H1 (cell line): ENCODE measurements around the gene GDF3.

Experiments used
- CEBPB ChIP-seq: IDR thresholded peaks from 2 replicates; pipeline ENCODE4 v1.6.1; 2012; ENCODE audit warnings: low read depth, low read length
- CHD2 ChIP-seq: IDR thresholded peaks from 2 replicates; pipeline ENCODE4 v1.6.1; 2012; ENCODE audit warnings: low read length, improper control_type of control experiment
- CTCF ChIP-seq, 3 experiments: IDR thresholded peaks; 1 replicate in 2 of 3; 2 replicates in 1 of 3; pipeline versions ENCODE4 v1.5.1 to v1.6.1; 2011; ENCODE audit warnings: low read length in 3 of 3, mild to moderate bottlenecking in 3 of 3, inconsistent platforms in 2 of 3, low read depth in 1 of 3, moderate library complexity in 1 of 3; ENCODE audit not compliant: insufficient read depth in 1 of 3; ENCODE audit errors: control extremely low read depth in 1 of 3
- E2F6 ChIP-seq: IDR thresholded peaks from 2 replicates; pipeline ENCODE4 v1.6.1; 2012; ENCODE audit warnings: inconsistent platforms
- EP300 ChIP-seq, 2 experiments: IDR thresholded peaks; 1 replicate in 1 of 2; 2 replicates in 1 of 2; pipeline ENCODE4 v1.6.1; 2011 to 2012; ENCODE audit warnings: low read depth in 2 of 2, low read length in 2 of 2, mild to moderate bottlenecking in 2 of 2, borderline replicate concordance in 1 of 2, inconsistent platforms in 1 of 2, moderate library complexity in 1 of 2
- EZH2 ChIP-seq: fragments of 200-600 bp; sonication (generic); IDR thresholded peaks from 2 replicates; pipeline ENCODE4 v1.7.1; 2012; ENCODE audit warnings: low read depth, mild to moderate bottlenecking, moderate library complexity, low read length, inconsistent platforms; ENCODE audit not compliant: severe bottlenecking
- MAX ChIP-seq: IDR thresholded peaks from 2 replicates; pipeline ENCODE4 v1.6.1; 2012; ENCODE audit warnings: inconsistent platforms
- POLR2A ChIP-seq, 2 experiments: IDR thresholded peaks; 1 replicate in 1 of 2; 2 replicates in 1 of 2; pipeline ENCODE4 v1.6.1; 2011; ENCODE audit warnings: low read depth in 2 of 2, low read length in 2 of 2, mild to moderate bottlenecking in 2 of 2; ENCODE audit errors: control extremely low read depth in 1 of 2
- RAD21 ChIP-seq, 2 experiments: IDR thresholded peaks in 1 of 2; conservative IDR thresholded peaks in 1 of 2; 2 replicates each; pipeline ENCODE4 v1.6.1; 2011; ENCODE audit warnings: low read depth in 2 of 2, low read length in 2 of 2, improper control_type of control experiment in 1 of 2, inconsistent platforms in 1 of 2, mild to moderate bottlenecking in 1 of 2, moderate library complexity in 1 of 2
- SIX5 ChIP-seq: IDR thresholded peaks from 2 replicates; pipeline ENCODE4 v1.6.1; 2011; ENCODE audit warnings: mild to moderate bottlenecking, low read depth, low read length
- TBP ChIP-seq: IDR thresholded peaks from 2 replicates; pipeline ENCODE4 v1.6.1; 2011; ENCODE audit warnings: low read depth, low read length, improper control_type of control experiment
- TEAD4 ChIP-seq: IDR thresholded peaks from 2 replicates; pipeline ENCODE4 v1.6.1; 2012; ENCODE audit warnings: low read depth, low read length, inconsistent platforms, mixed read lengths
- ZNF274 ChIP-seq: IDR thresholded peaks from 2 replicates; pipeline ENCODE4 v1.7.0; 2012; ENCODE audit warnings: low read length, borderline replicate concordance; ENCODE audit errors: extremely low read depth

- TF ChIP-seq CTCF (IDR thresholded peaks at IDR 0.05; ENCODE audit: control extremely low read depth in 1 of 3, insufficient read depth in 1 of 3, low read depth in 1 of 3, low read length in 3 of 3): no peak
- no peak for TF ChIP-seq CEBPB
- no peak for TF ChIP-seq TEAD4
- no peak for TF ChIP-seq CHD2
- no peak for TF ChIP-seq E2F6
- TF ChIP-seq RAD21 (IDR thresholded peaks at IDR 0.05 in 1 of 2, conservative IDR thresholded peaks at IDR 0.05 in 1 of 2; ENCODE audit: low read depth in 2 of 2, low read length in 2 of 2): no peak
- TF ChIP-seq ZNF274: no peak
- TF ChIP-seq SIX5: no peak
- no peak for TF ChIP-seq POLR2A (IDR thresholded peaks at IDR 0.05; ENCODE audit: control extremely low read depth in 1 of 2, low read depth in 2 of 2, low read length in 2 of 2)
- no peak for TF ChIP-seq EP300 (IDR thresholded peaks at IDR 0.05; ENCODE audit: borderline replicate concordance in 1 of 2, low read depth in 2 of 2, low read length in 2 of 2)
- TF ChIP-seq EZH2: no peak
- TF ChIP-seq MAX: peak; percentile 39; the same call in 1 of the 2 replicates
- no peak for TF ChIP-seq TBP
These were observed 1.8 kb downstream of the GDF3 start for GRCh38 chr12:7693793-7694192.
